ENCODE results near the gene SLC25A1. TPM values are rescaled to one million over a fixed set of nuclear protein-coding genes. Genes with fewer than 3 reads are reported as not detected.

Gene SLC25A1
- total and polyA plus RNA-seq, 2 of the 8 experiments (the other 6 are each of a cell fraction or from before 2014, with no cell fraction given): 110 to 148 TPM

DNA sequence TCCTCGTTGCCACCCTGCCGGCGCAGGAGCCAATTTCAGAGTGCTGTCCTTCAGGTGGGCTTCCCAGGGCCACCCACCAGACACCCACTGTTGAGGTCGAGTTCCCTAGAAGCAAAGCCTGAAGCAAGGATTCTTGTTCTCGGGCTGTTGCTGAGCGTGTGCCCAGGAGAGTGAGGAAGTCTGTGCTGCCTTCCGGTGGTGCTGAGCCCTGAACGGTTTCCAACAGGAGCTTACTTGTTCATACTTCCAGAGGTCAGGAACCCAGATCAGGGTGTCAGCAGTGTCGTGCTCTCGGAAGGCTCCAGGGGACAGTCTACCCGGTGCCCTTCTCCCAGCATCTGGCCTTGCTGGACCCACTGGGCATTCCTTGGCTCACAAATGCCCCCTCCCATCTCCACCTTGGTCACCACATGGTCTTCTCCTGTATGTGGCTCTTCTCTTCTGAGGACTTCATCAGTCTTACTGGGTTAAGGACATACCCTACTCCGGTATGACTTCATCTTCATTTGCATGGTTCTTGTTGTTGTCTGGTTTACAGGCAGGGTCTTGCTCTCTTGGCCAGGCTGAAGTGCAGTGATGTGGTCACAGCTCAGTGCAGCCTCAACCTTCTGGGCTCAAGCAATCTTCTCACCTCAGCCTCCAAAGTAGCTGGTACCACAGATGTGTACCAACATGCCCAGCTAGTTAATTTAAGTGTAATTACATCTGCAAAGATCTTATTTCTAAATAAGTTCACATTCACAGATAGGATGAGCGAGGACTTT, 11.2 kb downstream of the SLC25A1 start:
- Histone ChIP-seq H3K23me2 (ENCODE audit: low read depth, low read length) (peaks cover 7% of the 10 kb centered on the region), H2BK120ac (replicated peaks; ENCODE audit: low read depth, low read length) (no peak overlapping the region), H2BK15ac (ENCODE audit: low read length) (no peak overlapping the region), H3K23ac (ENCODE audit: insufficient read length) (no peak overlapping the region), H3K9ac (replicated peaks in 1 of 4; ENCODE audit: extremely low read depth in 1 of 4, low read depth in 3 of 4, low read length in 3 of 4) (no peak overlapping the region), H4K8ac (ENCODE audit: extremely low read depth, insufficient read depth, low read length) (no peak overlapping the region), H4K91ac (replicated peaks; ENCODE audit: insufficient read length, low read length) (no peak overlapping the region), H4K20me1 (replicated peaks in 1 of 2; ENCODE audit: control insufficient read depth in 1 of 2, insufficient read depth in 2 of 2, low read length in 2 of 2) (peaks cover 0 to 2% of the 10 kb centered on the region in 2 experiments), H3K36me3 (ENCODE audit: control insufficient read depth in 2 of 4, insufficient read depth in 4 of 4, low read length in 3 of 4) (no peaks in the 10 kb centered on the region), H3K4me2 (ENCODE audit: insufficient read depth in 1 of 2, low read depth in 2 of 2, low read length in 2 of 2) (no peak overlapping the region), H3K79me1 (ENCODE audit: low read depth, low read length) (peaks cover 3% of the 10 kb centered on the region; the same call in 1 of the 2 replicates), H3K18ac (ENCODE audit: extremely low read depth, low read length) (no peak overlapping the region), H3K56ac (replicated peaks; ENCODE audit: insufficient read length, low read depth, low read length) (no peak overlapping the region), H2AK5ac (ENCODE audit: low read depth, low read length) (no peak overlapping the region), H3K14ac (ENCODE audit: insufficient read length) (no peak overlapping the region), H3K27me3 (replicated peaks in 1 of 4; ENCODE audit: control insufficient read depth in 3 of 4, extremely low read depth in 1 of 4, insufficient read depth in 3 of 4, low read length in 3 of 4) (peaks cover 20 to 46% (median 38%) of the 10 kb centered on the region in 4 experiments), H3K9me3 (ENCODE audit: insufficient read depth in 2 of 2, low read depth in 1 of 2, low read length in 1 of 2) (no peaks in the 10 kb centered on the region), H4K5ac (ENCODE audit: insufficient read length, low read depth, low read length) (no peak overlapping the region), H3K4me3 (ENCODE audit: extremely low read depth in 1 of 4, insufficient read depth in 2 of 4, low read depth in 3 of 4, low read length in 4 of 4) (no peak overlapping the region), H2AFZ (ENCODE audit: low read length) (no peak overlapping the region), H2BK5ac (ENCODE audit: low read depth, low read length) (no peak overlapping the region), H3K4ac (replicated peaks; ENCODE audit: insufficient read length, low read depth, low read length) (no peak overlapping the region), H3K27ac (ENCODE audit: low read depth, low read length) (no peak overlapping the region), H3K79me2 (ENCODE audit: control insufficient read depth in 1 of 2, insufficient read depth in 2 of 2, low read length in 2 of 2) (peaks cover 2 to 7% of the 10 kb centered on the region in 2 experiments; a peak in 3 of 4 replicates), H2BK20ac (ENCODE audit: low read length) (no peak overlapping the region), H3K4me1 (replicated peaks in 1 of 4; ENCODE audit: control insufficient read depth in 3 of 4, insufficient read depth in 4 of 4, low read length in 3 of 4) (peaks cover 0 to 12% (median 8%) of the 10 kb centered on the region in 4 experiments; a peak in 6 of 7 replicates), H2BK12ac (ENCODE audit: low read depth, low read length) (no peak overlapping the region)
- ChIA-PET CTCF (ENCODE audit: partially characterized antibody) (interaction anchor here (0.6 to 2.3 kb wide), 5 partner anchors 9 to 59 kb away, joined by 3 to 11 read pairs (median 3); no protein-coding TSS in a partner anchor), POLR2A (ENCODE audit: partially characterized antibody) (interaction anchor here (1.0 to 2.2 kb wide), 2 partner anchors 10 to 51 kb away, joined by 3 to 9 read pairs; no protein-coding TSS in a partner anchor)
- DNase-seq (ENCODE audit: low read depth in 1 of 2, low spot score in 2 of 2) (no peak), FAIRE-seq (no peak)
- 84% methylated on average over 13 of the region's 13 CpGs; no CpG with 5 or more reads in 1 of the 2 experiments for WGBS, 2 experiments (ENCODE audit: extremely low coverage in 1 of 2, insufficient coverage in 1 of 2, insufficient read length in 1 of 2, insufficient replicate concordance in 2 of 2, low coverage in 1 of 2, low lambda C conversion rate in 2 of 2, missing lambda C conversion rate in 1 of 2)
- TF ChIP-seq CREB1 (IDR thresholded peaks at IDR 0.05): no peak

All from H1 (cell line).